SK-N-DZ (cell line): ENCODE data around the gene SLC22A3.

Experiments
- DNase-seq: peaks from one replicate; pipeline ENCODE4 v3.0.0-alpha.2; 2015; ENCODE audit warnings: low spot score

The SLC22A3 gene

GRCh38 chr6:160500639-160501038 lies 152.5 kb downstream of the SLC22A3 start:
- no peak for DNase-seq
